ENCODE measurements around the gene MCC.

The MCC gene

GRCh38 chr5:113240032-113240431 is 248.2 kb downstream of the MCC start:
- Mint-ChIP-seq H3K9me3 (no peaks in the 10 kb centered on the region), H3K27ac (peak overlapping the region in 2 of 3 experiments; percentile 34 to 39), H3K27me3 (ENCODE audit: low read depth) (no peaks in the 10 kb centered on the region), H3K36me3 (ENCODE audit: low read depth) (peaks cover 4% of the 10 kb centered on the region), H3K4me1 (peaks cover 61% of the 10 kb centered on the region), H3K4me3 (no peak overlapping the region)
- TF ChIP-seq, protein P1, sequence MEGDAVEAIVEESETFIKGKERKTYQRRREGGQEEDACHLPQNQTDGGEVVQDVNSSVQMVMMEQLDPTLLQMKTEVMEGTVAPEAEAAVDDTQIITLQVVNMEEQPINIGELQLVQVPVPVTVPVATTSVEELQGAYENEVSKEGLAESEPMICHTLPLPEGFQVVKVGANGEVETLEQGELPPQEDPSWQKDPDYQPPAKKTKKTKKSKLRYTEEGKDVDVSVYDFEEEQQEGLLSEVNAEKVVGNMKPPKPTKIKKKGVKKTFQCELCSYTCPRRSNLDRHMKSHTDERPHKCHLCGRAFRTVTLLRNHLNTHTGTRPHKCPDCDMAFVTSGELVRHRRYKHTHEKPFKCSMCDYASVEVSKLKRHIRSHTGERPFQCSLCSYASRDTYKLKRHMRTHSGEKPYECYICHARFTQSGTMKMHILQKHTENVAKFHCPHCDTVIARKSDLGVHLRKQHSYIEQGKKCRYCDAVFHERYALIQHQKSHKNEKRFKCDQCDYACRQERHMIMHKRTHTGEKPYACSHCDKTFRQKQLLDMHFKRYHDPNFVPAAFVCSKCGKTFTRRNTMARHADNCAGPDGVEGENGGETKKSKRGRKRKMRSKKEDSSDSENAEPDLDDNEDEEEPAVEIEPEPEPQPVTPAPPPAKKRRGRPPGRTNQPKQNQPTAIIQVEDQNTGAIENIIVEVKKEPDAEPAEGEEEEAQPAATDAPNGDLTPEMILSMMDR (IDR thresholded peaks at IDR 0.05; ENCODE audit: unreplicated experiment in 3 of 3) = no peak

- H3K27me3 Mint-ChIP-seq (ENCODE audit: low read depth) = no peaks in the 10 kb centered on the region
- TF ChIP-seq, protein P1 (IDR thresholded peaks at IDR 0.05; ENCODE audit: unreplicated experiment in 3 of 3) = no peak
These were observed 250.4 kb downstream of the MCC start for GRCh38 chr5:113237893-113238292.

GRCh38 chr5:113236536-113237288 is 251.5 kb downstream of the MCC start:
- H3K4me1 Mint-ChIP-seq = peaks cover 70% of the 10 kb centered on the region
- peak overlapping the region in 2 of 3 experiments; percentile 23 to 37 for H3K27ac Mint-ChIP-seq
- no peak overlapping the region for H3K4me3 Mint-ChIP-seq
- TF ChIP-seq, protein P1 (IDR thresholded peaks at IDR 0.05; ENCODE audit: unreplicated experiment in 3 of 3) = no peak
- H3K36me3 Mint-ChIP-seq (ENCODE audit: low read depth) = no peaks in the 10 kb centered on the region
- H3K27me3 Mint-ChIP-seq (ENCODE audit: low read depth) = no peaks in the 10 kb centered on the region
- no peaks in the 10 kb centered on the region for H3K9me3 Mint-ChIP-seq

More at GRCh38 chr5:113237893-113238292, 250.4 kb downstream of the MCC start:
- Mint-ChIP-seq H3K4me3 (peak overlapping the region in 1 of 3 experiments; percentile 3), H3K36me3 (ENCODE audit: low read depth) (no peaks in the 10 kb centered on the region), H3K9me3 (no peaks in the 10 kb centered on the region), H3K4me1 (peaks cover 69% of the 10 kb centered on the region), H3K27ac (peak overlapping the region; percentile 28 to 36 (median 31))

DNA sequence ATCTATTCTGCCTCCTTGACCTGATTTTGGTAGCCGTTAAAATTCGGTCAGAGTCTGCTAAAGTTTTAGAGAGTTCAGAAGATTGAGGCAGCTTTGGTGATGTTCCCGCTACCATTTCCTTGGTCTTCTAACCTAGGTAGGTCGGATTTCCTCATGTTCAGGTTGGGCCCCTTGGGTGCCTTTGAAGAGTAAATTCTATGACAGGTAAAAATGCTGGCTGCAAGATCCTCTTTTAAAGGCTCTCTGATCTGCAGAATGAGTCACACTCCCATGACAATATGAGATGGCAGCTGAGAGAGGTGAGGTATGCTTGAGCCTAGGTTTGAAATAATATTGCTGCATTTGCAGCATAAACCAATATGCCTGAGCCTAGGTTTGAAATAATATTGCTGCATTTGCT is 252.4 kb downstream of the MCC start:
- TF ChIP-seq, protein P1 (IDR thresholded peaks at IDR 0.05; ENCODE audit: unreplicated experiment in 3 of 3) = no peak
- Mint-ChIP-seq H3K27me3 (ENCODE audit: low read depth) (no peaks in the 10 kb centered on the region), H3K36me3 (ENCODE audit: low read depth) (no peaks in the 10 kb centered on the region), H3K9me3 (no peaks in the 10 kb centered on the region), H3K4me1 (peaks cover 70% of the 10 kb centered on the region), H3K27ac (no peak overlapping the region), H3K4me3 (no peak overlapping the region)

GRCh38 chr5:113234546-113234945 is 253.7 kb downstream of the MCC start:
- Mint-ChIP-seq H3K27ac (peak overlapping the region in 2 of 3 experiments; percentile 8 to 12), H3K27me3 (ENCODE audit: low read depth) (no peaks in the 10 kb centered on the region), H3K36me3 (ENCODE audit: low read depth) (no peaks in the 10 kb centered on the region), H3K4me1 (peaks cover 73% of the 10 kb centered on the region), H3K4me3 (no peak overlapping the region), H3K9me3 (no peaks in the 10 kb centered on the region)
- TF ChIP-seq, protein P1 (IDR thresholded peaks at IDR 0.05; ENCODE audit: unreplicated experiment in 3 of 3) = no peak

DNA sequence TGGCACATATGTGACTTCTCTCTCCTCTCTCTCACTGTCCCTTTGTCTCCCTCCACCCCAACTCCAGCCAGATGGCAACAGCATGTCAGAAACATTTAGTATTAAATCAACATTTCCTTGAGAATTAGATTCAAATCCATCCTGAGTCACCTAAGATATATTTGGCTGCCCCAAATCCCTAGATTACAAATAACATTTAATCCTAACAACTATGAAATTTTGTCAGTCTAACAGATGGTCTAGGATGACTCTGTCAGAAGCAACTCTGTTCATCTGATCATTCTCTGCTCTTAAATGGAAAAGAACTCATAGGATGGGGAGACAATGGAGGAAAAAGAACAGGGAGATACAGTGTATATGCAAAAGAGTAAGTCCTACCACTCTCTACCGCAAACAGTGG is 254.6 kb downstream of the MCC start:
- H3K9me3 Mint-ChIP-seq = no peaks in the 10 kb centered on the region
- H3K4me1 Mint-ChIP-seq = peaks cover 78% of the 10 kb centered on the region
- H3K27ac Mint-ChIP-seq = peak overlapping the region in 1 of 3 experiments; percentile 4
- H3K36me3 Mint-ChIP-seq (ENCODE audit: low read depth) = no peaks in the 10 kb centered on the region
- TF ChIP-seq, protein P1 (IDR thresholded peaks at IDR 0.05; ENCODE audit: unreplicated experiment in 3 of 3) = no peak
- no peak overlapping the region for H3K4me3 Mint-ChIP-seq
- H3K27me3 Mint-ChIP-seq (ENCODE audit: low read depth) = no peaks in the 10 kb centered on the region

Measured in nephron (organoid).